ENCODE data around the gene KIAA1755.

The KIAA1755 gene

GRCh38 chr20:38299963-38300362 is 39.4 kb upstream of the KIAA1755 start:
- H3K36me3 ChIP-seq (ENCODE audit: control insufficient read depth in 1 of 2, insufficient read depth in 2 of 2, low read length in 2 of 2) = no peaks in the 10 kb centered on the region
- peaks cover 0 to 15% of the 10 kb centered on the region in 2 donors for H3K4me1 ChIP-seq (ENCODE audit: control insufficient read depth in 1 of 2, insufficient read depth in 2 of 2, low read length in 2 of 2)
- no peaks in the 10 kb centered on the region for H3K9me3 ChIP-seq (ENCODE audit: control insufficient read depth in 1 of 2, low read length in 2 of 2)
- H3K27me3 ChIP-seq (ENCODE audit: low read depth, low read length) = no peaks in the 10 kb centered on the region
- H3K4me3 ChIP-seq (ENCODE audit: low read depth in 1 of 2, low read length in 2 of 2) = no peak overlapping the region
- H3K27ac ChIP-seq (ENCODE audit: low read length) = no peak overlapping the region

DNA sequence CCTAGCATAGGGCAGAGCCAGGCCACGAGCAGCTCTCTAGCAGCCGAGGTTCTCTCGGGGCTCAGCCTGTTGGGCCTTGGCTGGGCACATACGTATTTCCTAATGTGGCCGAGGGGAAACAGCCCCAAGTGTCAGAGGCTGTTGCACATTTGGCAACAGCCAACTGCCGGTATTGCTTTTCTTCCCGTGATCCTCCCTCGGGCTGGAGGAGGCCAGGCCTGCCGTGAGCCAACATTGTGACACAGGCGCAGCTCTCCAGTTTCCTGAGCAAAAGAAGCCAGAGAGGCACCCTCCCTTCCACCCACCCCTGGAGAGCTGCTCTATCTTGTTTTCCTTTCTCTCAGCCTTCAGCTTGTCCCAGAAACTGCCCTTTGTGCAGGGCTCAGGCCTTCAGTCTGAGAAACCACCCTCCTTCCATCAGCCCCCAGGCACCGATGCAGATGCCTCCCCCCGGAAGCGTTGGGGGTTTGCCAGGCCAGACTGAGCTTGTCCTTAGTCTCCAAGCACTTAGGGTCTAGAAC is 38.3 kb upstream of the KIAA1755 start:
- Histone ChIP-seq H3K4me3 (ENCODE audit: low read depth in 1 of 2, low read length in 2 of 2) (no peak overlapping the region), H3K27me3 (ENCODE audit: low read depth, low read length) (no peaks in the 10 kb centered on the region), H3K4me1 (ENCODE audit: control insufficient read depth in 1 of 2, insufficient read depth in 2 of 2, low read length in 2 of 2) (peaks cover 0 to 15% of the 10 kb centered on the region in 2 donors), H3K27ac (ENCODE audit: low read length) (peak overlapping the region; percentile 71), H3K9me3 (ENCODE audit: control insufficient read depth in 1 of 2, low read length in 2 of 2) (no peaks in the 10 kb centered on the region), H3K36me3 (ENCODE audit: control insufficient read depth in 1 of 2, insufficient read depth in 2 of 2, low read length in 2 of 2) (no peaks in the 10 kb centered on the region)

GRCh38 chr20:38297916-38298674 is 37.6 kb upstream of the KIAA1755 start:
- H3K4me1 ChIP-seq (ENCODE audit: control insufficient read depth in 1 of 2, insufficient read depth in 2 of 2, low read length in 2 of 2) = peaks cover 0 to 12% of the 10 kb centered on the region in 2 donors
- H3K27me3 ChIP-seq (ENCODE audit: low read depth, low read length) = no peaks in the 10 kb centered on the region
- H3K4me3 ChIP-seq (ENCODE audit: low read depth in 1 of 2, low read length in 2 of 2) = no peak overlapping the region
- H3K27ac ChIP-seq (ENCODE audit: low read length) = peak overlapping the region; percentile 71
- no peaks in the 10 kb centered on the region for H3K9me3 ChIP-seq (ENCODE audit: control insufficient read depth in 1 of 2, low read length in 2 of 2)
- no peaks in the 10 kb centered on the region for H3K36me3 ChIP-seq (ENCODE audit: control insufficient read depth in 1 of 2, insufficient read depth in 2 of 2, low read length in 2 of 2)

DNA sequence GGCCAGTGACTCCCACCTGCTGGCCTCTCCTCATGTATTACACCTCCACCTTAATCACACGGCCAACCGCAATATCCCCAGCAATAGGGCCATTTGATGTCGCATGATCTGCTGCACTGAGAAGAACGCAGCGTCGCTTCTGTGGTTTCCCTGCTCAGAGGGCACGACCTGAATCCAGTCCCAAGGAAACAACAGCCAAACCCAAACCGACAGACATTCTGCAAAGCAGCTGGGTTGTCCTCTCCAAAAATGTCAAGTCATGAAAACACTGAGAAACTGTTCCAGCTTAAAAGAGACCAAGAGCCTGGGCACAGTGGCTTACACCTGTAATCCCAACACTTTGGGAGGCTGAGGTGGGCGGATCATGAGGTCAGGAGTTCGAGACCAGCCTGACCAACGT is 35.9 kb upstream of the KIAA1755 start:
- Histone ChIP-seq H3K9me3 (ENCODE audit: control insufficient read depth in 1 of 2, low read length in 2 of 2) (no peaks in the 10 kb centered on the region), H3K4me1 (ENCODE audit: control insufficient read depth in 1 of 2, insufficient read depth in 2 of 2, low read length in 2 of 2) (peaks cover 0 to 11% of the 10 kb centered on the region in 2 donors), H3K36me3 (ENCODE audit: control insufficient read depth in 1 of 2, insufficient read depth in 2 of 2, low read length in 2 of 2) (no peaks in the 10 kb centered on the region), H3K27ac (ENCODE audit: low read length) (no peak overlapping the region), H3K27me3 (ENCODE audit: low read depth, low read length) (no peaks in the 10 kb centered on the region), H3K4me3 (ENCODE audit: low read depth in 1 of 2, low read length in 2 of 2) (no peak overlapping the region)

DNA sequence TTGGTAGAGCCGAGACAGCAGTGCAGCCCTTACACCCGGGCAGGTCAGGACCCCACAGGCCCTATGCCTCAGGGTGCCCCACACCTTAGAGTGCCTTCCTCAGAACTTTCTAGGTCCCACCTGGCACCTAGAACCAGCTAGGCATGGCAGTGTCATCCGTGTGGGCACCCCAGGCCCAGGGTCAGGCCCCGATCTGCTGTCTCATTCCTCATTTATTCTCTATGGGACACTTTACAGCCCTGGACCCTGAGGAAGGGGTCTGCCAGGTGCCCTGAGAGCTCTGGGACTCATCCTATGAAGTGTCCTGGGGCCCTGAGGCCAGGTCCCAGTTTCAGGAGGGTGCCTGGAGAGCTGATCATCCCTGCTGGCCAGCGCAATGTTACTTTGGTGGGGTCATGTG is 35.3 kb upstream of the KIAA1755 start:
- Histone ChIP-seq H3K36me3 (ENCODE audit: control insufficient read depth in 1 of 2, insufficient read depth in 2 of 2, low read length in 2 of 2) (no peaks in the 10 kb centered on the region), H3K4me1 (ENCODE audit: control insufficient read depth in 1 of 2, insufficient read depth in 2 of 2, low read length in 2 of 2) (peaks cover 0 to 11% of the 10 kb centered on the region in 2 donors), H3K9me3 (ENCODE audit: control insufficient read depth in 1 of 2, low read length in 2 of 2) (no peaks in the 10 kb centered on the region), H3K27me3 (ENCODE audit: low read depth, low read length) (no peaks in the 10 kb centered on the region), H3K27ac (ENCODE audit: low read length) (no peak overlapping the region), H3K4me3 (ENCODE audit: low read depth in 1 of 2, low read length in 2 of 2) (no peak overlapping the region)

GRCh38 chr20:38294076-38294591 is 33.6 kb upstream of the KIAA1755 start:
- H3K4me3 ChIP-seq (ENCODE audit: low read depth in 1 of 2, low read length in 2 of 2) = no peak overlapping the region
- H3K36me3 ChIP-seq (ENCODE audit: control insufficient read depth in 1 of 2, insufficient read depth in 2 of 2, low read length in 2 of 2) = no peaks in the 10 kb centered on the region
- peaks cover 0 to 6% of the 10 kb centered on the region in 2 donors for H3K4me1 ChIP-seq (ENCODE audit: control insufficient read depth in 1 of 2, insufficient read depth in 2 of 2, low read length in 2 of 2)
- H3K27me3 ChIP-seq (ENCODE audit: low read depth, low read length) = no peaks in the 10 kb centered on the region
- no peak overlapping the region for H3K27ac ChIP-seq (ENCODE audit: low read length)
- no peaks in the 10 kb centered on the region for H3K9me3 ChIP-seq (ENCODE audit: control insufficient read depth in 1 of 2, low read length in 2 of 2)

- H3K36me3 ChIP-seq (ENCODE audit: control insufficient read depth in 1 of 2, insufficient read depth in 2 of 2, low read length in 2 of 2) = no peaks in the 10 kb centered on the region
- no peaks in the 10 kb centered on the region for H3K9me3 ChIP-seq (ENCODE audit: control insufficient read depth in 1 of 2, low read length in 2 of 2)
- no peak overlapping the region for H3K27ac ChIP-seq (ENCODE audit: low read length)
- peaks cover 0 to 1% of the 10 kb centered on the region in 2 donors for H3K4me1 ChIP-seq (ENCODE audit: control insufficient read depth in 1 of 2, insufficient read depth in 2 of 2, low read length in 2 of 2)
- H3K4me3 ChIP-seq (ENCODE audit: low read depth in 1 of 2, low read length in 2 of 2) = no peak overlapping the region
- no peaks in the 10 kb centered on the region for H3K27me3 ChIP-seq (ENCODE audit: low read depth, low read length)
Observed at GRCh38 chr20:38293491-38294065, 33.0 kb upstream of the KIAA1755 start.

DNA sequence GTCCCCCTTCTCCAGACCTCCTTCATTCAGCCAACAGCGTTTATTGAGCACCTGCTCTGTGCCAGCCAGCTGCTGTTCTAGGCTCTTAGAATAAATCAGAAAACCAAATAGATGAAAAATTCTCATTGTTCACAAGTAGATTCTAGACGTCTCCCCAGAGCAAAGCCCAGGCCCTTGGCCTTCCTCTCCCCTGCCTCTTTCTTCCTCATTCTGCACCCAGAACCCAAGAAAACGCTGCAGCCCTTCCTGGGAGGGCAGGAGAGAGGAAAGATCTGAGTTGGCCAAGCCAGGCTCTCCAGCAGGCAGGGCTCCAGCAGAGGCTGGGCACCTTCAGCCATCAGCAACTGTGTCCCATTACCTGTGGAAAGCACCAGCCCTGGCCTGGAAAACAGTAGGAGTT is 31.4 kb upstream of the KIAA1755 start:
- Histone ChIP-seq H3K4me3 (ENCODE audit: low read depth in 1 of 2, low read length in 2 of 2) (no peak overlapping the region), H3K36me3 (ENCODE audit: control insufficient read depth in 1 of 2, insufficient read depth in 2 of 2, low read length in 2 of 2) (no peaks in the 10 kb centered on the region), H3K4me1 (ENCODE audit: control insufficient read depth in 1 of 2, insufficient read depth in 2 of 2, low read length in 2 of 2) (peaks cover 0 to 12% of the 10 kb centered on the region in 2 donors), H3K27ac (ENCODE audit: low read length) (no peak overlapping the region), H3K9me3 (ENCODE audit: control insufficient read depth in 1 of 2, low read length in 2 of 2) (no peaks in the 10 kb centered on the region), H3K27me3 (ENCODE audit: low read depth, low read length) (no peaks in the 10 kb centered on the region)

- peaks cover 0 to 15% of the 10 kb centered on the region in 2 donors for H3K4me1 ChIP-seq (ENCODE audit: control insufficient read depth in 1 of 2, insufficient read depth in 2 of 2, low read length in 2 of 2)
- no peaks in the 10 kb centered on the region for H3K9me3 ChIP-seq (ENCODE audit: control insufficient read depth in 1 of 2, low read length in 2 of 2)
- no peaks in the 10 kb centered on the region for H3K27me3 ChIP-seq (ENCODE audit: low read depth, low read length)
- H3K27ac ChIP-seq (ENCODE audit: low read length) = no peak overlapping the region
- no peak overlapping the region for H3K4me3 ChIP-seq (ENCODE audit: low read depth in 1 of 2, low read length in 2 of 2)
- no peaks in the 10 kb centered on the region for H3K36me3 ChIP-seq (ENCODE audit: control insufficient read depth in 1 of 2, insufficient read depth in 2 of 2, low read length in 2 of 2)
Observed at GRCh38 chr20:38290829-38291814, 30.6 kb upstream of the KIAA1755 start.

- H3K27me3 ChIP-seq (ENCODE audit: low read depth, low read length) = no peaks in the 10 kb centered on the region
- no peaks in the 10 kb centered on the region for H3K9me3 ChIP-seq (ENCODE audit: control insufficient read depth in 1 of 2, low read length in 2 of 2)
- H3K4me3 ChIP-seq (ENCODE audit: low read depth in 1 of 2, low read length in 2 of 2) = no peak overlapping the region
- H3K4me1 ChIP-seq (ENCODE audit: control insufficient read depth in 1 of 2, insufficient read depth in 2 of 2, low read length in 2 of 2) = peaks cover 0 to 15% of the 10 kb centered on the region in 2 donors
- no peak overlapping the region for H3K27ac ChIP-seq (ENCODE audit: low read length)
- H3K36me3 ChIP-seq (ENCODE audit: control insufficient read depth in 1 of 2, insufficient read depth in 2 of 2, low read length in 2 of 2) = no peaks in the 10 kb centered on the region
Observed at GRCh38 chr20:38286586-38287531, 26.3 kb upstream of the KIAA1755 start.

All from muscle layer of duodenum (tissue), 2 donors.